Measurements from ENCODE around the gene GDPD1.
"Not testable (repeated sequence)": the region's sequence is repeated elsewhere in the genome, so short reads cannot be mapped to it uniquely, and the experiment has no call there.

GDPD1 gene

DNA sequence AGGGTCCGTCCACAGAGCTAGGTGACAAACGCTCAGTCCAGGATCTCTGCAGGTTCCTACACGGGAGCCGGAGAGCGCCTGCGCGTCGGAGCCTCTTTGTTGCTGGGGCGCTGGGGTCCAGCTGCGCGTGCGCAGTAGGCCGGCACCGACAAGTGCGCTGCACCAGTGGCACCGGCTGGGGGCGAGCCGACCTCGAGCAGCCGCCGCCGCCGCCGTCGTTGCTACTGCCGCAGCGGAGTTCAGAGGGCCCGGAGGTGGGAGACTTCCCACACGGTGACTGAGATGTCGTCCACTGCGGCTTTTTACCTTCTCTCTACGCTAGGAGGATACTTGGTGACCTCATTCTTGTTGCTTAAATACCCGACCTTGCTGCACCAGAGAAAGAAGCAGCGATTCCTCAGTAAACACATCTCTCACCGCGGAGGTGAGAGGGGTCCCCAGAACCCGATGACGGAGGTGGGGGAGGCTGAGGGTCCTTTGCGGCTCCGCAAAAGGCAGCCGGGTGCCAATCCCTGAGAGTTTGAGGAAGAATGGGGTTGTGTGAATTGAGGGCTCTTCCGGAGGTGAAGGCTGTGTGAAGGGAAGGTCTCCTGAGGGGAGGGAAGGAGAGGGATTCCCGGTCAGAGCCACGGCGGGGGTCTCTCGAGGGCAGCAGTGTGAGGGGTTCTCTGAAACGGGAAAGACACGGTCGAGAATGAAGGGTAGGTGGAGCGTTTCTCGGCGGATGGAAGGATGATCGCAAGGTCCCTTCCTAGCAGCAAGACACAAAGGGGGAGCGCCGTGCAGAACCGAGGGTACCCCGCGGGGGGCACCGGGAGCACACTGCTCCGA is at the start of gene GDPD1:
Gene GDPD1, plus strand, starts transcription at position 184 of the 831 bp plus-strand sequence. Its CDS starts 99 bp downstream, at position 283.
- DNase-seq (ENCODE audit: low spot score): peak; percentile 97
- TF ChIP-seq, protein P1, sequence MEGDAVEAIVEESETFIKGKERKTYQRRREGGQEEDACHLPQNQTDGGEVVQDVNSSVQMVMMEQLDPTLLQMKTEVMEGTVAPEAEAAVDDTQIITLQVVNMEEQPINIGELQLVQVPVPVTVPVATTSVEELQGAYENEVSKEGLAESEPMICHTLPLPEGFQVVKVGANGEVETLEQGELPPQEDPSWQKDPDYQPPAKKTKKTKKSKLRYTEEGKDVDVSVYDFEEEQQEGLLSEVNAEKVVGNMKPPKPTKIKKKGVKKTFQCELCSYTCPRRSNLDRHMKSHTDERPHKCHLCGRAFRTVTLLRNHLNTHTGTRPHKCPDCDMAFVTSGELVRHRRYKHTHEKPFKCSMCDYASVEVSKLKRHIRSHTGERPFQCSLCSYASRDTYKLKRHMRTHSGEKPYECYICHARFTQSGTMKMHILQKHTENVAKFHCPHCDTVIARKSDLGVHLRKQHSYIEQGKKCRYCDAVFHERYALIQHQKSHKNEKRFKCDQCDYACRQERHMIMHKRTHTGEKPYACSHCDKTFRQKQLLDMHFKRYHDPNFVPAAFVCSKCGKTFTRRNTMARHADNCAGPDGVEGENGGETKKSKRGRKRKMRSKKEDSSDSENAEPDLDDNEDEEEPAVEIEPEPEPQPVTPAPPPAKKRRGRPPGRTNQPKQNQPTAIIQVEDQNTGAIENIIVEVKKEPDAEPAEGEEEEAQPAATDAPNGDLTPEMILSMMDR (IDR thresholded peaks at IDR 0.05; ENCODE audit: borderline replicate concordance, control extremely low read depth, extremely low read depth, insufficient read depth, missing control alignments): peak; percentile 93
- in situ Hi-C loops (cut with MboI; ENCODE audit: low sequenced_read_pairs, unreplicated experiment): no loop called here

DNA sequence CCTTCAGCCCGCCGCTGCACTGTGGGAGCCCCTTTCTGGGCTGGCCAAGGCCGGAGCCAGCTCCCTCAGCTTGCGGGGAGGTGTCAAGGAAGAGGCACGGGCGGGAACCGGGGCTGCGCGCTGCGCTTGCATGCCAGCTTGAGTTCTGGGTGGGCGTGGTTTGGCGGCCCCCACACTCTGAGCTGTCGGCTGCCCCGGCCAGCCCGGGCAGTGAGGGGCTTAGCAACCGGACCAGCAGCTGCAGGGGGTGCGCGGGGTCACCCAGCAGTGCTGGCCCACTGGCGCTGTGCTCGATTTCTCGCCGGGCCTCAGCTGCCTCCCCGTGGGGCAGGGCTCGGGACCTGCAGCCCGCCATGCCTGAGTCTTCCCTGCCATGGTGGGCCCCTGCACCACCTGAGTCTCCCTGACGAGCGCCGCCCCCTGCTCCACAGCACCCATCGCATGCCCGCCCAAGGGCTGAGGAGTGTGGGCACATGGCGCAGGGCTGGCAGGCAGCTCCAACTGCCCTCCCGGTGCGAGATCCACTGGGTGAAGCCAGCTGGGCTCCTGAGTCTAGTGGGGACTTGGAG is 47.8 kb upstream of the GDPD1 start:
- in situ Hi-C loops (cut with MboI; ENCODE audit: low sequenced_read_pairs, unreplicated experiment): no loop called here
- TF ChIP-seq, protein P1 (IDR thresholded peaks at IDR 0.05; ENCODE audit: borderline replicate concordance, control extremely low read depth, extremely low read depth, insufficient read depth, missing control alignments): no peak
- no peak for DNase-seq (ENCODE audit: low spot score)

DNA sequence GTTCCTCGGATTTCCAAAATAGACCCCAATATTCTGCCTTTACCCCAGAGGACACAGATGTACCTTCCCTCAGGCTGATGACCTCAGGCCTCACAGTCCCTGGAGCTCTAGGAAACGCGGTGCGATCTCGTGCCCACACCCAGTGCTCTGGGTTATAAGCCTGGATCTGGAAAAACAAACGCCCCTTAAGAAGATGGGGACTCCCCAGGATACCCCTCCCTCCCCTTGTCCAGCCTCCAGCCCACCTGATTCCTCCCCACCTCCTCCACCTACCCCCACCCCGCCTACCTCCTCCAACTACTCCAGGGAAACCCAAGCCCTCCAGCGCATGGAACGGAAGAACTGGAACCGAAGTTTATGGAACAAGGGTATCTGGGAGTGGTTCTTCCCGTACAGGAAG is 45.6 kb upstream of the GDPD1 start:
- TF ChIP-seq, protein P1 (IDR thresholded peaks at IDR 0.05; ENCODE audit: borderline replicate concordance, control extremely low read depth, extremely low read depth, insufficient read depth, missing control alignments): no peak
- no peak for DNase-seq (ENCODE audit: low spot score)
- in situ Hi-C loops (cut with MboI; ENCODE audit: low sequenced_read_pairs, unreplicated experiment): no loop called here

DNA sequence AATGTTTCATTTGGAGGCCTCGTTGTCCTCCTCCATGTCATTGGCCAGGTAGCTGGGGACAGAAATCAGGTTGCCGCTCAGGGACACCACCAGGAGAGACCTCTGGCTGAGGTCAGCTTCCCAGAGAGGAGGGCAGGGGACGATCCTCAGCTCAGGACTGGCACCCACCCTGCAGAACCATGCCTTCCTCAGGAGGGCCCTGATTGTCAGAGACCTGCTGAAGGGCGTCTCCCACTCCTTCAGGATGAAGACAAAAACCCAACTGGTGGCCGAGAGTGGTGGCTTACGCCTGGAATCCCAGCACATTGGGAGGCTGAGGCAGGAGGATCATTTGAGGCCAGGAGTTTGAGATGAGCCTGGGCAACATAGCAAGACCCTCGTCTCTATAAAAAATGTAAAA is 45.2 kb upstream of the GDPD1 start:
- TF ChIP-seq, protein P1 (IDR thresholded peaks at IDR 0.05; ENCODE audit: borderline replicate concordance, control extremely low read depth, extremely low read depth, insufficient read depth, missing control alignments): no peak
- no peak for DNase-seq (ENCODE audit: low spot score)
- in situ Hi-C loops (cut with MboI; ENCODE audit: low sequenced_read_pairs, unreplicated experiment): no loop called here

DNA sequence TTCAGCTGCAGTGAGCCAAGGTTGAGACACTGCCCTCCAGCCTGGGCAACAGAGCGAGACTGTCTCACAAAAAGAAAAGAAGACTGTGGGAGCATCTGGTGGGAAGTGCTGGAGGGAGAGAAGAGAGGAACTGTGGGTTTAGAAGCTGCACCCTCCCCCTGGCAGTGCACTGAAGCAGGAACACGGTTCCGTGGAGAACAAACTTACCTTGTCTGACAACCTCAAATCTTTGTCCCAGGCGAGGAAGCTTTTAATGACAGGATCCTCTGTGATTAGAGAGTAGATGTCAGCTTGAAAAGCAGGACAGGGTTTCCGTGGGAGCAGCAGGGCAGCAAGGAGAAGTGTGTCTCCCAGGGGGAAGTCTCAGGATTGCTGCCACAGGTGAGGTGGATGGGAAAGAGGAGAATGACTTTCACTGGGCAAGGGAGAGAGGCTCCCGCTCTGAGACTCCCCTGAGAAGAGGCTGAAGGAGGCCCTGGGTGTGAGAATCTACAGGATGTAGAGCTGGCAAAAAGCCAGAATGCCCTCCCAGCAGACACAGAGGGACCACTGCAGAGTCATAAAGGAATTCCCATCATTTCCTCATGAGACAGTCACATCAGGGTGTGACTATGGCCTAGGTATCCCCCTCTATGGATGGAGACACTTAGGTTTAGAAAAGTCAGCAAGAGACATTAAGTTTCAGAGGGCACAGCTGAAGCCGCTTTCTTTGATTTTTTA is 41.9 kb upstream of the GDPD1 start:
- in situ Hi-C loops (cut with MboI; ENCODE audit: low sequenced_read_pairs, unreplicated experiment): no loop called here
- TF ChIP-seq, protein P1 (IDR thresholded peaks at IDR 0.05; ENCODE audit: borderline replicate concordance, control extremely low read depth, extremely low read depth, insufficient read depth, missing control alignments): no peak
- DNase-seq (ENCODE audit: low spot score): no peak

DNA sequence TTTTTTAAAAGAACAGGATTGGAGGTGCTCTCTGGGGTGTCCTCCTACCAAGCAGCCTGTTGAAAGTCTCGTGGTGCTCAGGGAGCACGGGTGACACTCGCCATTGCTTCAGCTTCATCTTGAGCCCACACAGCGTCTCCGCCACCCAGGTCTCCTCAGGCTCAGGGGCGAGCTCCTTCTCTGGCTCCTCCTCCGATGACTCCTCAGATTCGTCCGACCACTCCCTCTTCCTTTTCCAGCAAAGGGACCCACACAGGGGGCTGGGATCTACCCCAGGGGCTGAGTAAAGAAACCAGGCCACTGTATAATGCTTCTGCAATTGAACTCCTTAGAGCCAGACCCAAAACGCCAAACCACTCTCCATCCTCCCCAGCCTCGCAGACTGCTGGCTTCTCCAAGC is 40.7 kb upstream of the GDPD1 start:
- in situ Hi-C loops (cut with MboI; ENCODE audit: low sequenced_read_pairs, unreplicated experiment): not testable (repeated sequence)

DNA sequence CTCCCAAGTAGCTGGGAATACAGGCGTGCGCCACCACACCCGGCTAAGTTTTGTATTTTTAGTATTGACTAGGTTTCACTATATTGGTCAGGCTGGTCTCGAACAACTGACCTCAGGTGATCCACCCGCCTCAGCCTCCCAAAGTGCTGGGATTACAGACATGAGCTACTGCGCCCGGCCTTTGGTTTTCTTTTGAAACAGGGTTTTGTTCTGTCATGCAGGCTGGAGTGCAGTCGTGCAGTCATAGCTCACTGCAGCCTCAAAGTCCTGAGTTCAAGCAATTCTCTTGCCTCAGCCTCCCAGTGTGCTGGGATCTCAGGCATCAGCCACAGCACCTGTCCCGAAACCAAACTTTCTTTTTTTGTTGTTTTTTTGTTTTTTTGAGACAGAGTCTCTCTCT is 39.7 kb upstream of the GDPD1 start:
- TF ChIP-seq, protein P1 (IDR thresholded peaks at IDR 0.05; ENCODE audit: borderline replicate concordance, control extremely low read depth, extremely low read depth, insufficient read depth, missing control alignments): no peak
- in situ Hi-C loops (cut with MboI; ENCODE audit: low sequenced_read_pairs, unreplicated experiment): no loop called here
- no peak for DNase-seq (ENCODE audit: low spot score)

More for the DNA sequence above, 40.7 kb upstream of the GDPD1 start:
- DNase-seq (ENCODE audit: low spot score): not testable (repeated sequence)
